ENCODE results near the gene HTR4. TPM values are rescaled to one million over a fixed set of nuclear protein-coding genes. Genes with fewer than 3 reads are reported as not detected.
"Not testable (repeated sequence)": the region's sequence is repeated elsewhere in the genome, so short reads cannot be mapped to it uniquely, and the experiment has no call there.

HTR4 gene
- total RNA-seq, 2 experiments from 2014 or later: not detected

- CTCF ChIA-PET: no interaction called here
- POLR2A ChIA-PET: no interaction called here
Measured at GRCh38 chr5:148486456-148486855, 167.9 kb downstream of the HTR4 start.

- ChIA-PET POLR2A (no interaction called here), CTCF (no interaction called here)
Measured at GRCh38 chr5:148484651-148485050, 169.7 kb downstream of the HTR4 start.

GRCh38 chr5:148483750-148484149 is 170.6 kb downstream of the HTR4 start:
- CTCF ChIA-PET: interaction anchor here (0.8 to 1.8 kb wide), 4 partner anchors 14 to 358 kb away, joined by 3 to 5 read pairs (median 4); no protein-coding TSS in a partner anchor

GRCh38 chr5:148482697-148483462 is 171.4 kb downstream of the HTR4 start:
- POLR2A ChIA-PET: no interaction called here
- CTCF ChIA-PET: interaction anchor here (0.8 to 2.5 kb wide), 6 partner anchors 13 to 359 kb away, joined by 3 to 9 read pairs (median 4); partner anchors contain the start of gene FBXO38

More at GRCh38 chr5:148483750-148484149, 170.6 kb downstream of the HTR4 start:
- POLR2A ChIA-PET: no interaction called here

GRCh38 chr5:148482196-148482595 is 172.1 kb downstream of the HTR4 start:
- ChIA-PET CTCF (interaction anchor here (1.0 to 2.5 kb wide), 3 partner anchors 98 to 295 kb away, joined by 3 to 9 read pairs (median 3); partner anchors contain the start of gene FBXO38), POLR2A (no interaction called here)

- ChIA-PET CTCF (interaction anchor here (1.7 kb wide), 1 partner anchor 253 kb away, joined by 4 read pairs; no protein-coding TSS in a partner anchor), POLR2A (no interaction called here)
Measured at GRCh38 chr5:148477429-148477828, 176.9 kb downstream of the HTR4 start.

GRCh38 chr5:148476302-148476701 is 178.0 kb downstream of the HTR4 start:
- ChIA-PET POLR2A (no interaction called here), CTCF (no interaction called here)

- POLR2A ChIA-PET: no interaction called here
- CTCF ChIA-PET: no interaction called here
Measured at GRCh38 chr5:148474025-148474511, 180.3 kb downstream of the HTR4 start.

GRCh38 chr5:148471379-148471778 is 182.9 kb downstream of the HTR4 start:
- CTCF ChIA-PET: no interaction called here
- POLR2A ChIA-PET: no interaction called here

GRCh38 chr5:148469501-148469935 is 184.8 kb downstream of the HTR4 start:
- CTCF ChIA-PET: interaction anchor here (0.8 to 1.2 kb wide), 2 partner anchors 14 to 261 kb away, joined by 3 to 4 read pairs; no protein-coding TSS in a partner anchor
- POLR2A ChIA-PET: no interaction called here

- POLR2A ChIA-PET, CTCF ChIA-PET: not testable (repeated sequence)
Measured at GRCh38 chr5:148468746-148469145, 185.6 kb downstream of the HTR4 start.

- CTCF ChIA-PET: no interaction called here
- POLR2A ChIA-PET: no interaction called here
Measured at GRCh38 chr5:148467958-148468357, 186.4 kb downstream of the HTR4 start.

GRCh38 chr5:148466236-148466580 is 188.1 kb downstream of the HTR4 start:
- CTCF ChIA-PET: interaction anchor here (0.8 kb wide), 1 partner anchor 264 kb away, joined by 3 read pairs; no protein-coding TSS in a partner anchor

GRCh38 chr5:148465381-148466235 is 188.7 kb downstream of the HTR4 start:
- ChIA-PET POLR2A (no interaction called here), CTCF (interaction anchor here (0.8 kb wide), 1 partner anchor 265 kb away, joined by 3 read pairs; no protein-coding TSS in a partner anchor)

More at GRCh38 chr5:148466236-148466580, 188.1 kb downstream of the HTR4 start:
- POLR2A ChIA-PET: no interaction called here

- POLR2A ChIA-PET: no interaction called here
- CTCF ChIA-PET: interaction anchor here (3.4 kb wide), 1 partner anchor 271 kb away, joined by 13 read pairs; no protein-coding TSS in a partner anchor
Measured at GRCh38 chr5:148459669-148460068, 194.7 kb downstream of the HTR4 start.

GRCh38 chr5:148458036-148458888 is 196.1 kb downstream of the HTR4 start:
- ChIA-PET POLR2A (no interaction called here), CTCF (interaction anchor here (3.4 kb wide), 1 partner anchor 272 kb away, joined by 13 read pairs; no protein-coding TSS in a partner anchor)

GRCh38 chr5:148457183-148457620 is 197.1 kb downstream of the HTR4 start:
- POLR2A ChIA-PET: no interaction called here

GRCh38 chr5:148455185-148455584 is 199.1 kb downstream of the HTR4 start:
- ChIA-PET POLR2A (no interaction called here), CTCF (interaction anchor here (1.3 kb wide), 1 partner anchor 275 kb away, joined by 3 read pairs; no protein-coding TSS in a partner anchor)

More at GRCh38 chr5:148457183-148457620, 197.1 kb downstream of the HTR4 start:
- CTCF ChIA-PET: interaction anchor here (0.8 kb wide), 1 partner anchor 274 kb away, joined by 3 read pairs; no protein-coding TSS in a partner anchor

- ChIA-PET POLR2A (no interaction called here), CTCF (interaction anchor here (2.2 kb wide), 1 partner anchor 29 kb away, joined by 5 read pairs; no protein-coding TSS in a partner anchor)
Measured at GRCh38 chr5:148454576-148454975, 199.8 kb downstream of the HTR4 start.

Data from activated CD8-positive, alpha-beta memory T cell treated with anti-CD3 and anti-CD28 coated beads for 36 hours (primary cell).